ENCODE results near the gene CFTR. TPM values are rescaled to one million over a fixed set of nuclear protein-coding genes. Genes with fewer than 3 reads are reported as not detected.

Gene CFTR
- polyA plus RNA-seq, 1 donor (not counting 4 experiments of a cell fraction or from before 2014, with no cell fraction given), result not detected

- no peak overlapping the region for H3K27ac ChIP-seq (ENCODE audit: control insufficient read depth, insufficient read depth, low read length)
- no peaks in the 10 kb centered on the region for H3K4me1 ChIP-seq (ENCODE audit: control insufficient read depth, extremely low read depth, insufficient read depth, low read length)
- H3K9ac ChIP-seq (ENCODE audit: control insufficient read depth, extremely low read depth, insufficient read depth, low read length), result no peak overlapping the region
- H3K9me1 ChIP-seq (ENCODE audit: control insufficient read depth, extremely low read depth, insufficient read depth, low read length), result no peaks in the 10 kb centered on the region
- H2AFZ ChIP-seq (ENCODE audit: control insufficient read depth, low read length), result peak overlapping the region; percentile 59
- no peaks in the 10 kb centered on the region for H3K27me3 ChIP-seq (ENCODE audit: control insufficient read depth, extremely low read depth, insufficient read depth, low read length)
- no peak for TF ChIP-seq CTCF (optimal IDR thresholded peaks at IDR 0.05 in 1 of 3, IDR thresholded peaks at IDR 0.05 in 1 of 3, conservative IDR thresholded peaks at IDR 0.05 in 1 of 3; ENCODE audit: extremely low read depth in 1 of 3, insufficient read depth in 2 of 3, low read length in 3 of 3)
- DNase-seq (ENCODE audit: low read depth, low spot score) (no peak), FAIRE-seq (no peak)
- H3K4me3 ChIP-seq (ENCODE audit: control insufficient read depth in 2 of 3, extremely low read depth in 1 of 3, insufficient read depth in 2 of 3, low read depth in 1 of 3, low read length in 3 of 3), result no peak overlapping the region
- H3K36me3 ChIP-seq (ENCODE audit: control insufficient read depth in 2 of 2, extremely low read depth in 1 of 2, insufficient read depth in 2 of 2, low read length in 2 of 2), result no peaks in the 10 kb centered on the region
- dilution Hi-C loops (cut with MboI; ENCODE audit: extremely low pct_ligation_motif_present, low sequenced_read_pairs), result no loop called here
- H3K9me3 ChIP-seq (ENCODE audit: control insufficient read depth, low read depth, low read length), result no peaks in the 10 kb centered on the region
- H4K20me1 ChIP-seq (ENCODE audit: control insufficient read depth, extremely low read depth, insufficient read depth, low read length), result no peaks in the 10 kb centered on the region
- peak overlapping the region; percentile 14 for H3K4me2 ChIP-seq (ENCODE audit: control insufficient read depth, extremely low read depth, insufficient read depth, low read depth, low read length)
- no peaks in the 10 kb centered on the region for H3K79me2 ChIP-seq (ENCODE audit: control insufficient read depth, insufficient read depth, low read length)
Observed at GRCh38 chr7:117666031-117666430, 186.2 kb downstream of the CFTR start.

GRCh38 chr7:117666689-117667088, 186.9 kb downstream of the CFTR start:
- dilution Hi-C loops (cut with MboI; ENCODE audit: extremely low pct_ligation_motif_present, low sequenced_read_pairs), result no loop called here
- Histone ChIP-seq H3K9me1 (ENCODE audit: control insufficient read depth, extremely low read depth, insufficient read depth, low read length) (no peaks in the 10 kb centered on the region), H3K4me2 (ENCODE audit: control insufficient read depth, extremely low read depth, insufficient read depth, low read depth, low read length) (no peak overlapping the region), H2AFZ (ENCODE audit: control insufficient read depth, low read length) (no peak overlapping the region), H3K9me3 (ENCODE audit: control insufficient read depth, low read depth, low read length) (no peaks in the 10 kb centered on the region), H3K4me1 (ENCODE audit: control insufficient read depth, extremely low read depth, insufficient read depth, low read length) (no peaks in the 10 kb centered on the region), H3K79me2 (ENCODE audit: control insufficient read depth, insufficient read depth, low read length) (no peaks in the 10 kb centered on the region), H4K20me1 (ENCODE audit: control insufficient read depth, extremely low read depth, insufficient read depth, low read length) (no peaks in the 10 kb centered on the region), H3K27ac (ENCODE audit: control insufficient read depth, insufficient read depth, low read length) (no peak overlapping the region), H3K9ac (ENCODE audit: control insufficient read depth, extremely low read depth, insufficient read depth, low read length) (no peak overlapping the region), H3K4me3 (ENCODE audit: control insufficient read depth in 2 of 3, extremely low read depth in 1 of 3, insufficient read depth in 2 of 3, low read depth in 1 of 3, low read length in 3 of 3) (no peak overlapping the region), H3K27me3 (ENCODE audit: control insufficient read depth, extremely low read depth, insufficient read depth, low read length) (no peaks in the 10 kb centered on the region), H3K36me3 (ENCODE audit: control insufficient read depth in 2 of 2, extremely low read depth in 1 of 2, insufficient read depth in 2 of 2, low read length in 2 of 2) (no peaks in the 10 kb centered on the region)
- FAIRE-seq (no peak), DNase-seq (ENCODE audit: low read depth, low spot score) (no peak)
- TF ChIP-seq EZH2 (IDR thresholded peaks at IDR 0.05; ENCODE audit: low read length), result no peak
- no peak for TF ChIP-seq CTCF (optimal IDR thresholded peaks at IDR 0.05 in 1 of 3, IDR thresholded peaks at IDR 0.05 in 1 of 3, conservative IDR thresholded peaks at IDR 0.05 in 1 of 3; ENCODE audit: extremely low read depth in 1 of 3, insufficient read depth in 2 of 3, low read length in 3 of 3)

All from keratinocyte (primary cell).